Stimulated activated naive B cell treated with anti-CD40 and anti-IgM and Interleukin-4, amounts not matched to agents 10 μg/mL and 1 μg/mL and 100 μg/mL, for 72 hours (primary cell): ENCODE measurements around the gene NAV2.

Source experiments
- ATAC-seq, 2 donors: fragments of 150-1000 bp; cut with Tn5 transposase; replicated peaks; 2 replicates each; pipeline ENCODE4 v1.10.0; 2021; ENCODE audit warnings: moderate library complexity in 1 of 2
- DNase-seq: peaks from one replicate; pipeline ENCODE4 v3.0.0; 2021
- H3K27ac Mint-ChIP-seq: one replicate; pipeline ENCODE4 v1.8.0; 2022; ENCODE audit warnings: mild to moderate bottlenecking, mixed read lengths
- H3K27me3 Mint-ChIP-seq, 2 donors: one replicate each; pipeline ENCODE4 v1.8.0; 2022; ENCODE audit warnings: mixed read lengths in 2 of 2
- H3K36me3 Mint-ChIP-seq, 2 donors: one replicate each; pipeline ENCODE4 v1.8.0; 2022; ENCODE audit warnings: mixed read lengths in 2 of 2, mild to moderate bottlenecking in 1 of 2
- H3K4me1 Mint-ChIP-seq, 2 donors: one replicate each; pipeline ENCODE4 v1.8.0; 2022; ENCODE audit warnings: mixed read lengths in 2 of 2, mild to moderate bottlenecking in 1 of 2
- H3K4me3 Mint-ChIP-seq, 2 donors: one replicate each; pipeline ENCODE4 v1.8.0; 2022; ENCODE audit warnings: mild to moderate bottlenecking in 2 of 2, mixed read lengths in 2 of 2, moderate library complexity in 1 of 2
- H3K9me3 Mint-ChIP-seq, 2 donors: one replicate each; pipeline ENCODE4 v1.8.0; 2022; ENCODE audit warnings: mixed read lengths in 2 of 2, mild to moderate bottlenecking in 1 of 2

NAV2 gene

GRCh38 chr11:20087118-20087521 is 374.5 kb downstream of the NAV2 start:
- ATAC-seq (no peak), DNase-seq (no peak)
- peaks cover 0 to 15% of the 10 kb centered on the region in 2 donors for H3K27me3 Mint-ChIP-seq
- no peak overlapping the region for H3K4me3 Mint-ChIP-seq
- no peaks in the 10 kb centered on the region for H3K9me3 Mint-ChIP-seq
- H3K4me1 Mint-ChIP-seq = peaks cover 16 to 61% of the 10 kb centered on the region in 2 donors
- H3K27ac Mint-ChIP-seq = no peak overlapping the region
- peaks cover 0 to 4% of the 10 kb centered on the region in 2 donors for H3K36me3 Mint-ChIP-seq

GRCh38 chr11:20088397-20089225 is 376.0 kb downstream of the NAV2 start:
- H3K9me3 Mint-ChIP-seq = no peaks in the 10 kb centered on the region

GRCh38 chr11:20089367-20089766 is 376.7 kb downstream of the NAV2 start:
- H3K4me3 Mint-ChIP-seq = no peak overlapping the region

More at GRCh38 chr11:20088397-20089225, 376.0 kb downstream of the NAV2 start:
- Mint-ChIP-seq H3K27ac (no peak overlapping the region), H3K4me1 (peaks cover 16 to 56% of the 10 kb centered on the region in 2 donors), H3K36me3 (peaks cover 0 to 8% of the 10 kb centered on the region in 2 donors), H3K4me3 (no peak overlapping the region), H3K27me3 (peaks cover 0 to 11% of the 10 kb centered on the region in 2 donors)
- peak in 1 of 2 donors; percentile 30 for ATAC-seq
- DNase-seq = no peak

GRCh38 chr11:20089796-20090653 is 377.4 kb downstream of the NAV2 start:
- DNase-seq (no peak), ATAC-seq (peak; percentile 59 to 74)
- no peak overlapping the region for H3K27ac Mint-ChIP-seq
- no peaks in the 10 kb centered on the region for H3K9me3 Mint-ChIP-seq
- H3K4me3 Mint-ChIP-seq = no peak overlapping the region
- H3K36me3 Mint-ChIP-seq = peaks cover 0 to 8% of the 10 kb centered on the region in 2 donors
- H3K4me1 Mint-ChIP-seq = peaks cover 9 to 42% of the 10 kb centered on the region in 2 donors
- peaks cover 0 to 11% of the 10 kb centered on the region in 2 donors for H3K27me3 Mint-ChIP-seq

More at GRCh38 chr11:20089367-20089766, 376.7 kb downstream of the NAV2 start:
- Mint-ChIP-seq H3K36me3 (peaks cover 0 to 8% of the 10 kb centered on the region in 2 donors), H3K27me3 (peaks cover 0 to 11% of the 10 kb centered on the region in 2 donors), H3K27ac (no peak overlapping the region), H3K9me3 (no peaks in the 10 kb centered on the region), H3K4me1 (peaks cover 10 to 48% of the 10 kb centered on the region in 2 donors)
- DNase-seq (no peak), ATAC-seq (peak in 1 of 2 donors; percentile 12)

GRCh38 chr11:20090654-20091374 is 378.2 kb downstream of the NAV2 start:
- ATAC-seq (no peak), DNase-seq (no peak)
- H3K27me3 Mint-ChIP-seq = peaks cover 0 to 11% of the 10 kb centered on the region in 2 donors
- no peak overlapping the region for H3K4me3 Mint-ChIP-seq
- no peak overlapping the region for H3K27ac Mint-ChIP-seq
- peaks cover 0 to 8% of the 10 kb centered on the region in 2 donors for H3K36me3 Mint-ChIP-seq
- H3K9me3 Mint-ChIP-seq = no peaks in the 10 kb centered on the region
- H3K4me1 Mint-ChIP-seq = peaks cover 9 to 34% of the 10 kb centered on the region in 2 donors

- Mint-ChIP-seq H3K27me3 (peaks cover 0 to 8% of the 10 kb centered on the region in 2 donors), H3K4me1 (peaks cover 6 to 27% of the 10 kb centered on the region in 2 donors), H3K9me3 (no peaks in the 10 kb centered on the region), H3K27ac (no peak overlapping the region), H3K36me3 (peaks cover 0 to 8% of the 10 kb centered on the region in 2 donors), H3K4me3 (no peak overlapping the region)
- no peak for DNase-seq
- no peak for ATAC-seq
These were observed 381.1 kb downstream of the NAV2 start for GRCh38 chr11:20093775-20094174.

- H3K27ac Mint-ChIP-seq = no peak overlapping the region
- H3K4me3 Mint-ChIP-seq = no peak overlapping the region
- H3K9me3 Mint-ChIP-seq = no peaks in the 10 kb centered on the region
- no peak for ATAC-seq
- peaks cover 0 to 8% of the 10 kb centered on the region in 2 donors for H3K36me3 Mint-ChIP-seq
- H3K27me3 Mint-ChIP-seq = peaks cover 0 to 8% of the 10 kb centered on the region in 2 donors
- H3K4me1 Mint-ChIP-seq = peaks cover 4 to 29% of the 10 kb centered on the region in 2 donors
- DNase-seq = no peak
These were observed 382.6 kb downstream of the NAV2 start for GRCh38 chr11:20095189-20095588.

- Mint-ChIP-seq H3K27ac (no peak overlapping the region), H3K36me3 (peaks cover 0 to 4% of the 10 kb centered on the region in 2 donors), H3K27me3 (peaks cover 3 to 6% of the 10 kb centered on the region in 2 donors), H3K9me3 (no peaks in the 10 kb centered on the region), H3K4me1 (peaks cover 4 to 27% of the 10 kb centered on the region in 2 donors), H3K4me3 (no peak overlapping the region)
- ATAC-seq (no peak), DNase-seq (no peak)
These were observed 384.9 kb downstream of the NAV2 start for GRCh38 chr11:20097319-20098221.

GRCh38 chr11:20099527-20099926 is 386.9 kb downstream of the NAV2 start:
- ATAC-seq (peak; percentile 51 to 83), DNase-seq (no peak)
- H3K4me1 Mint-ChIP-seq = peaks cover 4 to 27% of the 10 kb centered on the region in 2 donors
- no peak overlapping the region for H3K27ac Mint-ChIP-seq
- no peaks in the 10 kb centered on the region for H3K36me3 Mint-ChIP-seq
- peaks cover 3 to 17% of the 10 kb centered on the region in 2 donors for H3K27me3 Mint-ChIP-seq
- H3K9me3 Mint-ChIP-seq = no peaks in the 10 kb centered on the region
- no peak overlapping the region for H3K4me3 Mint-ChIP-seq

- no peak overlapping the region for H3K4me3 Mint-ChIP-seq
- DNase-seq (no peak), ATAC-seq (no peak)
- no peak overlapping the region for H3K27ac Mint-ChIP-seq
- H3K36me3 Mint-ChIP-seq = peaks cover 0 to under 1% of the 10 kb centered on the region in 2 donors
- H3K27me3 Mint-ChIP-seq = peaks cover 0 to 23% of the 10 kb centered on the region in 2 donors
- H3K9me3 Mint-ChIP-seq = no peaks in the 10 kb centered on the region
- peaks cover 4 to 27% of the 10 kb centered on the region in 2 donors for H3K4me1 Mint-ChIP-seq
These were observed 389.8 kb downstream of the NAV2 start for GRCh38 chr11:20102397-20102796.

- peaks cover 0 to 23% of the 10 kb centered on the region in 2 donors for H3K27me3 Mint-ChIP-seq
- DNase-seq (no peak), ATAC-seq (no peak)
- H3K4me1 Mint-ChIP-seq = peaks cover 4 to 27% of the 10 kb centered on the region in 2 donors
- H3K36me3 Mint-ChIP-seq = peaks cover 0 to 4% of the 10 kb centered on the region in 2 donors
- H3K27ac Mint-ChIP-seq = no peak overlapping the region
- no peaks in the 10 kb centered on the region for H3K9me3 Mint-ChIP-seq
- H3K4me3 Mint-ChIP-seq = no peak overlapping the region
These were observed 390.6 kb downstream of the NAV2 start for GRCh38 chr11:20103281-20103680.

GRCh38 chr11:20105427-20105826 is 392.8 kb downstream of the NAV2 start:
- H3K36me3 Mint-ChIP-seq = peaks cover 0 to 4% of the 10 kb centered on the region in 2 donors
- no peak for ATAC-seq
- H3K27me3 Mint-ChIP-seq = peaks cover 0 to 23% of the 10 kb centered on the region in 2 donors
- peaks cover 0 to 6% of the 10 kb centered on the region in 2 donors for H3K4me1 Mint-ChIP-seq
- no peak overlapping the region for H3K4me3 Mint-ChIP-seq
- no peak for DNase-seq
- no peaks in the 10 kb centered on the region for H3K9me3 Mint-ChIP-seq
- no peak overlapping the region for H3K27ac Mint-ChIP-seq
